Activated T-helper 1 cell treated with anti-CD3 and anti-CD28 coated beads, Interleukin-2, amount 50 U/mL, for 16 hours (primary cell): ENCODE measurements around the gene RAP2B.

Experiments used
- DNase-seq, 2 donors: peaks; one replicate each; pipeline ENCODE4 v3.0.0-alpha.2; 2020; ENCODE audit warnings: low read depth in 1 of 2, low spot score in 1 of 2

Gene RAP2B

DNA sequence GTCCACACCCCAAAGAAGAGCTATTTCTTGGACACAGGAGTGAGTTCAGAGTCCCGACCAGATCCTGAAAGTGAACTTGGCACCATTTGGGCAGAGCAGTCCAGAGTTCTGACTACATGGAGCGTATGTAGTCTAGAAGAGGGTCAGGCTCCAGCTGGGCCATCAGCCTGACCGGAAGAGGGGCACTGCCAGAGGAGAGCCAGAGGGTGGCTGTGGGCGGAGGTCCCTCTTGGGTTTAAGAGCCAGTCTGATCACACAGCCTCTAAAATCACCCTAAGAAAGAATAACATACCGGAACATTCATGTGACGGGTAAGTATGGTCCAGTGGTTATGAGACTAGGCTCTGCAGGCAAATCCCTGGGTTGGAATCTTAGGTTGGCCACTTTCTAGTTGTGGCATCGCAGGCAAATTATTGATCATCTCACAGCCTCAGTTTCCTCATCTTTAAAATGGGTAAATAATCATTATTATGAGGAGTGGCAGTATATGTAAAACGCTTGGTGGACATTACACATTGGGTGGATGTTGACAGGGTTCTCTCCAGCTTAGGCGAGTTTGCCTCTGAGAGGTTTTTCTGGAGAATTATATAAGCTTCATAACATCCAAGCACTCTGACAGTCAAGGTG is 2.1 kb upstream of the RAP2B start:
- DNase-seq = no peak

DNA sequence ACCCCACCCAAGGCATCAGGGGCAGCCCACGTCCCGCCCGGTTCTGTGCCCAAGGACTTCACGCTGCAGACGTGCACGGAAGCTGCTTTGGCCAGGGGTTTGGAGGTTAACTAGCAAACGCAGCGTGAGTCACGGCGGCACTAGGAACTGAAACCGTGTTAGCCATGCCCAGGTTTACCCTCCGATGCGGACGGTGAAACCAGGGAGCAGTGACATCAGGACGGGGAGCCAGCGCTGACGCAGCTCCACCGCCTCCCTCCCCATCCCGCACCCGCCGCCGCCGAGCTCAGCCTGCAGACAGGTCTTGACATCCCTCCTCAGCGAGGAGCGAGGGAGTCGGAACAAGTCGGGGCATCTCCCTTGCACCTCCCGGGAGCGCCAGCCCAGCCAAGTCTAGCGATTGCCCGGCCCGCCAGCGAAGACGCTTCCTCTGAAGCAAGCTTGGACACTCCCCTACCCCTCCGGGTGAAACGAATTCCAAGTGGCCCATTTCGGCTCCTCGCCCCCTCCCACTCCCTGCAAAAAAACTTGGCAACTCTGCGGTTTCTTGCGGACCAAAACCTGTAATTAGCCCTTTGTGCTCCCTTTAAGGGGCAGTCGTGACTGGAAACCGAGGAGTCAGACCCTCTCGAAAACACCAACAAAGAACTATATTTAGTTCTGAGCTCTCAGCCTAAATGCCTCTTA is 1.4 kb upstream of the RAP2B start:
- DNase-seq = peak; percentile 38 to 54

GRCh38 chr3:153161138-153161713 is 800 bp upstream of the RAP2B start:
- peak; percentile 72 to 81 for DNase-seq

- peak; percentile 10 to 18 for DNase-seq
These were observed 727 bp downstream of the RAP2B start for GRCh38 chr3:153162513-153163392.

- no peak for DNase-seq
These were observed 1.3 kb downstream of the RAP2B start for GRCh38 chr3:153163393-153163724.

DNA sequence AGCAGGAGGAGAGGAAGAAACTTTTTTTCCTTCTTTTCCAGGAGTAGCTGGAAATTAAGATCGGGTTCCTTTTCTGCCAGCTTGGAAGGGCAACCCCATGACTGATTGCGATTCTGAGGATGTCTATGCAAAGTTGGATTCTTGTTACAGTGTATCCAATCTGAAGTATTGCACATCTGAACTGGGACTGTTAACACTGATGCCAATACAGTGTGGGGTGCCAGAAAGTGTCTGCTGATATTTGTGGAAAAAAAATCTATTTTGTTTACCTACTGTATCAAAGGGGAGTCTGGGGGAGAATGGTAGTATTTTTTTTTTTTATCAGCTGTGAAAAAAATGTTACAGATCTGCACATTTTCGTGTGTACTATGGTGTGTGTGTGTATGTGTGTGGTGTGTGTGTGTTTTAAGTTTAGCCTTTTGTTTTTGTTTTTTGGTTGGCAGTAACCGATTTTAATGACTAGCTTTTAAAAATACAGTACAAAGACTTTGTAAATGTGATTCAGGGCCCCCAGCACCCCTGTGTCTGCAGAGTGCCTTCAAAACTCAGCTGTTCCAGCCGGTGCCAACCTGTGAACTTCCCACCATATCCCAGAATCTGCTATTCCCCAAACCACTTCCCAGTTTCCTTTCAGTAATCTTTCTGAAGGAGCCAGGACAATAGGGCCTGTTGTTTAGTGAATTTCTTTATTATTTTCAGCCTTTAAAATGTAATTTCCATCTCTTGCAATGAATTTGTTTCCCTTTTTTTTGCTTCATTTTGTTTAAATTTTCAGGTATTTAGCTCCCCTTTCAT is 1.9 kb downstream of the RAP2B start:
- DNase-seq = no peak

GRCh38 chr3:153165261-153165681 is 3.2 kb downstream of the RAP2B start:
- DNase-seq = no peak

DNA sequence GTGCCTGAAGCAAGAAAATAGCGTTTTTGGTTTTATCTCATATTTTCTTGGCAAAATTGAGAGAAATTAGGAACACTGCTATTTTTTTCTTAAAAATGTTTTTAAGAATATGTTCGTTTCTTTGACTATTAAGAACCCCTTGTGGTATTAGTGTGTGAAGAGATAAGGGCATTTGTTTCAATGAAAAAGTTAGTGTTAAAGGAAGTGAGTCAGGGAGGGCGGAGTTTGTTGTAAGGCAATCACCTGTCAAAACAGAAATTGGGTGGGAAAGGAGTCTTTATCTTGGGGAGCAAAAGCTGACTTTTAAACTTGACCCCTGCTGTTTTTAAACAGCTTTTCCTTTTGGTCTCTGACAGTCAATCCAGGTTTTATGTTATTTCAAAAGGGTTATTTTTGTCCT is 4.2 kb downstream of the RAP2B start:
- no peak for DNase-seq

GRCh38 chr3:153166796-153167195 is 4.8 kb downstream of the RAP2B start:
- no peak for DNase-seq

DNA sequence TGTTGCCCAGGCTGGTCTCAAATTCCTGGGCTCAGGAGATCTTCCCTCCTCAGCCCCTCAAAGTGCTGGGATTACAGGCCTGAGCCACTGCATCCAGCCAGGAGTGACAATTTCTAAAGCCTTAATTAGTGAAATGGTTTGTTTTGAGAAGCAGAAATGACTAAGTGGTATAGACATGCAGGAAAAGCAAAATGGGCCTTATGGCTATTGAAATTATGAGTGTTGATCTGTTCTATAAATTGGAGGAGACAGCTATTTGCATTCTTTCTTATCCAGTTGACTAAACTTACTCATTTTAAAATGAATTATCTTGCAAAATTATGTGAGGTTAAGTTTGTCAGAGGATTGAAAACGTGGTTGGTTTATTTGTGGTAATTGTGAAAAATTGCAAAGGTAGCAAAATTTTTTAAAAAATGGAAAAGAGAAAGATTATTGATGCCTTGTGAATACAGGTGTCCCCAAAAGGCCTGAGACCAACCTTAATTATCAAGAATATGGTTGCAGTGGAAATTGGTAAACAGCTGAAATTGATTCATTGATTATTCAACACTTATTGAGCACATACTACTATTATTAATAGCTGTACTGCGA is 7.9 kb downstream of the RAP2B start:
- DNase-seq = no peak

GRCh38 chr3:153171256-153171655 is 9.2 kb downstream of the RAP2B start:
- no peak for DNase-seq

DNA sequence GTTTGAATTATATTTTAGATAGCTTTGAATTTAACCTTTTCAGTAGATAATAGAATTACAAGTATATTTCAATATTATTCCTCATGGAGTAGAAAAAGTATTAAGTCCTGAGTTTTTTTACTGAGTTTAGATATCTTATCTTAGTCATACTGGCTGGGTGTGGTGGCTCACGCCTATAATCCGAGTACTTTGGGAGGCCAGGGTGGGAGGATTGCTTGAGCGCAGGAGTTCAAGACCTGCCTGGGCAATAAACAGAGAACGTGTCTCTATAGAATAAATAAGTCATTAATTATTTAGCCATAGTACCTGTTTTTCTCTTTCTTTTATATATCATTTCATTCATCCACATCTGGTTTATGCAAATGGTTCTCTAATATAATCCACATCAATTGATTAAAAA is 9.9 kb downstream of the RAP2B start:
- DNase-seq = no peak

GRCh38 chr3:153172796-153173757 is 11.1 kb downstream of the RAP2B start:
- DNase-seq = no peak

DNA sequence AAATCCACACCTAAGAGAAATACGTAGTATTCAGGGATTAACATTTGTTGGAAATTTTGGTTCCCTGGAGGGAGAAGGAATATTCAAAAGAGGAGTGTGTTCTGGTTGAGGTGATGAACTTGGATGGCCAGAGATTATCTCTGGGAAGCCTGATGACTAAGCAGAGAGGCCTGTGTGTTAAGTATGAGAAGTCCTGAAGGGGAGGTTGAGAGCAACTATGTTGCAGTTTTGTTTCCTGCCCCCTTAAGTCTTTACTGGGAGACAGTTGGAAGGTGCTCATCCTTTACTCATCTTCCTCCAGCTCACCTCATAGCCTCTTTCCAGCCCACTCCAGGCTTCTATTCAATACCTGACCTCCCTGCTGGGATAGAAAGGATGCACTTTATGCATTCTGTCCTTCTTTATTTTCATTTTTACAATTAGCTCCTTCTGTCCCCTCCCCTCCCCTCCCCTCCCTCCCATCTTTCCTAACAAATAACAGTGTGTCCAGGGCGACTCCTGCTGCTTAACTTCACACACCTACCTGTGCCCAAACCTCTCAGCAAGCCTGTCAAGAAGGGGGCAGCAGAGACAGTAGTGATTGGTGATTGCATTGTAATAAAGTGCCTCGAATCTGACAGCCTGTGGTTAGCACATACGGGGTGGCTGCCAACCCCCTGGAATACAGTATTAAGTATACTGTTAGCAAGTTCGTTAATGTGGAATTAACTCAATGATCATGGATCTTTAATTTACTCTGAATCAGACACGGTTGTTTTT is 11.9 kb downstream of the RAP2B start:
- no peak for DNase-seq

DNA sequence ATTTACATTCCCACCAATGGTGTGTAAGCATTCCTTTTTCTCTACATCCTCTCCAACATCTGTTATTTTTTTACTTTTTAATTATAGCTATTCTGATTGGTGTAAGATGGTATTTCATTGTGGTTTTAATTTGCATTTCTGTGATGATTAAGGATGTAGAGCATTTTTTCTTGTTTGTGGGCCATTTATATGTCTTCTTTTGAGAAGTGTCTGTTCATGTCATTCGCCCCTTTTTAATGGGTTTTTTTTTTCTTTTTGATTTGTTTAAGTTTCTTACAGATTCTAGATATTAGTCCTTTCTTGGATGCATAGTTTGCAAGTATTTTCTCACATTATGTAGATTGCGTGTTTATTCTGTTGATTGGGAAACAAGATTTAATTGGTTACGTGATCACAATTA is 14.2 kb downstream of the RAP2B start:
- no peak for DNase-seq

GRCh38 chr3:153180860-153181372 is 18.9 kb downstream of the RAP2B start:
- DNase-seq = no peak

- no peak for DNase-seq
These were observed 20.7 kb downstream of the RAP2B start for GRCh38 chr3:153182501-153183293.

DNA sequence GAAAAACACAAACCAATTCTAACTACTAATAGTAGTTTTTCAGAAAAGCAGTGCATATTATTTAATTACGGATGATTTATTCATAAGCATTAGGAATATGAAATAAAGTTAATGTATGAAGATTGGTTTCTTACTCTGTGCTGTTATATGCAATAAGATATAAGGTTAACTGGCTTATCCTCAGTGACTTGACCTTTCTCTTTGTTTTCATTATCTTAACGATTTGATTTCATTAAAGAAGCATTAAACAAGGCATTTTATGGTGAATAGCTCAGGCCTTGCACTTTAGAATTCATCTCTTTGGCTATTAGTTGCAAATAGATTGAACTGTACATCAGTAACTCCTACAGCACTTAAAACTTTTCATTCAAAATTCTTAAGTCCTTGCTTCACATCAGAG is 28.9 kb downstream of the RAP2B start:
- no peak for DNase-seq
